Stimulated activated CD8-positive, alpha-beta memory T cell treated with anti-CD3 and anti-CD28 coated beads, Interleukin-4, amount 100 ng/mL, for 4 hours (primary cell): ENCODE measurements around the gene STYX.

Experiments used
- DNase-seq, 2 donors: peaks; one replicate each; pipeline ENCODE4 v3.0.0-alpha.2; 2020; ENCODE audit warnings: low read depth in 2 of 2, low spot score in 1 of 2

Gene STYX

DNA sequence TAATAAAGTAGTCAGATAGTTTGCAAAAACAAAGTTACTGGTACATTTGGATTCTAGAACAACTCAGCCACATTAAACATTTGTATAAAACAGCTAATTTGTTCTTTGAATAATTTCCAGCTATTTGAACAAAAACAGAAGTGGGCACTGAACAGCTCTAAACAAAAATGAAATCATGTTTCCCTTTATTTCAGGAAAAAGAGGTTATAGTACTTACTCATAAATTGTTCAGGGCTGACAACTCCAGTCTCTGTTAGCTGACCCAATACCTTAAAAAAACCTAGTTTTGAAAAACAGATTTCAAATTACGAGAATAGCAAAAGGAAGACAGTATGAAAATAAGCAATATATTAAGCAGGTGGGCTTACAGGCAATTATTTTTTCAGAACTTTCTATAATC lies 53.2 kb downstream of the STYX start:
- DNase-seq: no peak

GRCh38 chr14:52786887-52787286 lies 56.9 kb downstream of the STYX start:
- DNase-seq: no peak

DNA sequence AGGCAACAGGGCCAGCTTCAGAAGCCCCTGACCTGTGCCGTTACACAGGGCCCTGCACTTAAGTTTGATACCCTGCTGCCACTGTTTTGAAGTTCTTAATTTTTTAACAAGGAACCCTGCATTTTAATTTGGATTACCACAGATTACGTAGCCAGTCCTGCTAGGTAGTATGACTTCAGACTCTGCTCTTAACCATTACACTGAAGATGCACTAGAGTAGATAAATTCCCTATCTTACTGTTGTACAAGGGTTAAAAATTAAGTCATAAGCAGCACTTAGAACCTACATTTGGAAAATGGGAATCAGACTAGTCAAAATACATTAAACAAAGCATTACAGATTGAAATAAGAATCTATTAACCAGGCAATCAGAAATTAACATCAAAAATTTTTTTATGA lies 59.2 kb downstream of the STYX start:
- no peak for DNase-seq

DNA sequence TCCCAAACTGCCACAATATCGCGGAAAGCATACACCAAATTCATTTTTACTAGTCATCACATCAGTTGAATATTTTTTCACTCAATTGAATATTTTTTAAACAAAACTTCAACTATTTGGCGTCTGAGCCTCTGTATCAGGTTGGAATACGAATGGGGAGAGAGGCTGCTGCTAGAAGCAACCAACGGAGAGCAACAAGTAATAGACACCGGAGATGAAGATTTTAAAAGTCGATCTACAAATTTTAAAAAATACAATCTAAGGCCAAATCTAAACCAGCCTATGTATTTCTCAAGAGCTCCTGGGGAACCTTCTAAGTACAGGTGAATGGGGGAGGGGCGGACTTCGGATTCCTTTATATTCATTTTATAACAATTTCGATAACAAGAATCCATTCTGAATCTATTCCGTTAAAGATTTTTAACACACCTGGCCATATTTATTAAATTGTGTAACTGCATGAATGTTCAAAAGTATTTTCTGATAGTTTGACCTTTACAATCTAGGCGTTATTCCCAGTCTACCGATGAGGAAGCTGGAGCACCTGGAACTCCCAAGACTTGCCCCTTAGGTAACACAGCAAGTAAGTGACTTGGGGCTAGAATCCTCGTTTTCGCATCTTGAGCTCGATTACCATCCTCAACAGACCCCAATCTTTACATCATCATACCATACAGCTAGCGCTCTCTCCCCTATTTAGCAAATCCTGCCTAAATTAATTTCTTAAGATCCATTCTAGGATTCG lies 60.2 kb downstream of the STYX start:
- no peak for DNase-seq

DNA sequence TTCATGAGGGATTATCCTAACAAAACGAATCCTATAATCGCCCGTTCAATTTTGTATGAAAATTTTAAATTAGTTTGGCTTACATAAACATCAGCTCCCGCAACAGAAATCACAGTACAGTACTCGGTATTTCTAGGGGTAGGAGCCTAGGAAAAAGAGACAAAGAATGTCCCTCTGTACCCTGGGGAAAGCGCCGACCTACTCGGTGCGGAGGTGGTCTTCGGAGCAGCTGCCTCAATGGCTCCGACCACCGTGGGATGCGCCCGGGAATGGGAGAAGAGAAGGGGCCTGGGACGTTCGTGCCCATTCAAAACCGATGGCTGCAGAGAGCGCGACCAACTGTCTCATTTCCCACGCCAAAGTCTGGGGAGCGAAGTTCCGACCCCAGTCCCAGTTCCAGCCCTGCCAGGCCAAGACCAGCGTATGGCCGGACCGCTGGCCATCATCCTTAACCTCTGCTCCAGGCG lies 60.8 kb downstream of the STYX start:
- DNase-seq: no peak

GRCh38 chr14:52791223-52792096 lies 61.5 kb downstream of the STYX start, which contains the start of gene GNPNAT1:
TSS of gene GNPNAT1 (minus strand) at chr14:52791607. CDS start at chr14:52784650, 6,957 bp downstream.
- peak; percentile 61 to 79 for DNase-seq

DNA sequence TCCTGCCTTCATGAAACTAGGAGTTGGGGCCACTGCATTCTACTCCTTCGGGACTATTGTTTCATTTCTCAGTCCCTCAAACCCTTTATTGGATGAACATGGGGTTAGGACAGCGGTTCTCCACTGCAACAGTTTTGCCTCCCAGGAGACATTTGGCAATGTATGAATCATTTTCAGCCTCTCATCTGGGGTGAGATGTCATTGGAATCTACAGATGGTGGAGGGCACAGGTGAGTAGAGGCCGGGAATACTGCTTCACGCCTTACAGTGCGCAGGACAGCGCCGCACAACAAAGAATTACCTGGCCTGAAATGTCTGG lies 62.1 kb downstream of the STYX start:
- no peak for DNase-seq

DNA sequence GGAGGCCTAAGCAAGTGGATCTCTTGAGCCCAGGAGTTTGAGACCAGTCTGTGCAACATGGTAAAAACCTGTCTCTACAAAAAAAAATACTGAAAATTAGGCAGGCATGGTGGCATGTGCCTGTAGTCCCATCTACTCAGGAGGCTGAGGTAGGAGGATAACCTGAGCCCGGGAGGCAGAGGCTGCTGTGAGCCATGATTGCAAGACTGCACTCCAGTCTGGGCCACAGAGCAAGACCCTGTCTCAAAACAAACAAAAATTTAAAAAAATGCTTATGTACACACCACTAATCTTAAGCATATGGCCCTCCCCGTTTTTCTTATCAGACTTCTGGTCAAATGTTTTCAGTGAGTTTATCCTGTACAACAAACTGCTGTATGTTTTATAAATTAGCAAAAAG lies 63.1 kb downstream of the STYX start:
- no peak for DNase-seq

GRCh38 chr14:52797653-52798052 lies 67.7 kb downstream of the STYX start:
- DNase-seq: no peak

DNA sequence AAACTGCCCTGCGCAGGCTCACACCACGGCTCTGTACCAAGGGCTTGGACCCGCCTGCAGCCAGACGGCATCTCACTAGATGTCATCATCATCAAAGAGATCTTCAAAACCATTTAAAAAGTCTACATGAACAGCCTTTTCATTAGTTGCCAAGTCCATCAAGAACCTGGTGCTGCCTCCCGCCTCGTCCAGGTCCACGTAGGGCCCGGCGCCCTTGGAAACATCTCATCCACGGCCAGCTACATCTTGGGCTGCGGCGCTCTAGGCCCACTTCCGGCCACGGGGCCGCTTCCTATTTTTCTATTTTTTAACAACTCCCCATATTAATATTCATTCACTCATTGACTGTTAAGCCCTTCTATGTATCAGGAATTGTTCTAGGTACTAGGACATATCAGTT lies 68.9 kb downstream of the STYX start:
- no peak for DNase-seq

DNA sequence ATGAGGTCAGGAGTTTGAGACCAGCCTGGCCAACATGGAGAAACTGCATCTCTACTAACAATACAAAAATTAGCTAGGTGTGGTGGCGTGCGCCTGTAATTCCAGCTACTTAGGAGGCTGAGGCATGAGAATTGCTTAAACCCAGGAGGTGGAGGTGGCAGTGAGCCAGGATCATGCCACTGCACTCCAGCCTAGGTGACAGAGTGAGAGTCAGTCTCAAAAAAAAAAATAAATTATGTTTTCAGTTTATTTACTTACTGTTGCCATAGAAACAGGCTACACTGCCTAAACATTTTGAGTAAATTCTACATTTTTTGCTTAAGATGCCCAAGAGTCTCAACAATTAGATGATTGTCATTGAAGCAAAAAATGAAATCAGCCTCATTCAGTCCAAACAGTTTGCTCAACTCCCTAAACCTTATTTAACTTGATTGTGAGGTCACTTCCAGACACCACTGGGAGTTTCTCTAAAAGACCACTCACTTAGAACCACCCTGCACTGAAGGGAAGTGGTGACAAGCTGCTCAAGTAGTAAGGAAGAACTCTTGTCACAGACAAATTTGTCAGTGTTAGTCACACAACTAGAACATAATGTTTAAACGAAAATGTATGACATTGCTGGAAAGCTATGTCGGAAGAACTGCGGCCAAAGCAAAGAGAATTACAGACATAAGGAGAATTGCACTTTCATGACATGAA lies 71.2 kb downstream of the STYX start:
- no peak for DNase-seq

DNA sequence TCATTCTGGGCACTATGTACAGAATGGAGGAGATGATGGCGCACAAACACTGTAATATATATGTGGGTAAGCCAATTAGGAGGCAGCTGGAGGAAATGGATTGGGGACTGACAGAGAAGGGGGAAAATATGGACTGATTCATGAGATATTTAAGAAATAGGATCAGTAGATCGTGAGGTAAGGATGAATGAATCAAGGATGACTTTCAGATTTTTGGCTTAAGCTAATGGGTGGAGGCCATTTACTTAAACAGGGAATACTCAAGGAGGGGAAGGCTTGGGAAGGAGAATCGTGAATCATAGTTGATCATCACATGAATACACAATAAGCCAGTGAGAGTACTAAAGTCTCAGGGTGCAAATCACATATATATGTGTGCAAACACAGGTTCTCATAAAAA lies 72.6 kb downstream of the STYX start:
- no peak for DNase-seq

DNA sequence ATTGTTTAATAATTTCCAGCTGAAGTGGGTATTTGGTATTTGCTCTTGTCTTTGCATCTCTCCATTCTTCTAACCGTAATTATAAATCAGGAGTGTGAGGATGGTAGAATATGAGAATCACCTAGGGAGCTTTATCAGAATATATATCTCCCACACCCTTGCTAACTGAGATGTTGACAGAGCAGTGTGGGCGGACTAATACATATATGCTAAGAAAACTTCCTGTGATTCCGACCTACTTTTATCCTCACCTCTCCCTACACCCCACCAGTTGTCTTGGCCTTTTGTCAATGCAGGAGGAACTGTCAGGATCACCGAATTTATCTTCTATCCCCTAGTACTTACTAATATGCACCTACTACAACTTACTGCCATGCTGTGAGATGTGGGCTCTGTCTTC lies 76.1 kb downstream of the STYX start:
- no peak for DNase-seq

DNA sequence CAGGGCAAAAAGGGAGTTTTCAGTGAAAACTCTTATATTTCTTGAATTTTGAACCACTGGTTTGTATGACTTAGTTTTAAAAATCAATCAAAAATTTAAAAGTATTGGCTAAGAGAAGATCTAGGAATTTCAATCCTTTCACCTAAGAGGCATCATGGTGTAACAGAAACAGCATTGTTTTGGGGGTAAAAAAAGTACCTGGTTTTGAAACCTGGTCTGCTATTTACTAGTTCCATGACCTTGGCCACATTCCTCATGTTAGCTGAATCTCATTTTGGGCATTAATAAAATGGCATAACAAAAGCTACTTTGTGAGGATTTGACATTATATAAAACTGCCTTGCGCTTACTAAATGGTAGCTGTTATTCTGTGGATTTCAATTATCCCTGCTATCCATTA lies 78.1 kb downstream of the STYX start:
- DNase-seq: no peak

- DNase-seq: no peak
Measured at GRCh38 chr14:52821805-52822250, 91.9 kb downstream of the STYX start.

DNA sequence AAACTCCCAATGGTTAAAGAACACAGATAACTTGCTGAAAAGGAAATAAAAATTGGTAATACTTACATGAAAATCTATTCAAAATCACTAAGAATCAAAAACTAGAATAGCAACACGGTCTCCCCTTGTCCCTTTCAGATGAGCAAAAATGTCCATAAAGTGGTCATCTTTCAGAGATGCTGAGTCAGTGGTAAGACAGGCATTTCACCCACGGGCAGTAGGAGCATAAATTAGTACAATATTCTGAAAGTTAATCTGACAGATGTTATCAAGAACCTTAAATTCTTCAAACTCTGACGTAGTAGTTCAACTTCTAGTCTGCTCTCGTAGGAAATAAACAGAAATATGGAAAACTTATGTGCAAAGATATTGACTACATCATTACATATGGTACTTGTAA lies 94.5 kb downstream of the STYX start:
- no peak for DNase-seq
